Stomach smooth muscle (tissue), 2 donors: Measurements from ENCODE around the gene DDOST.

Source experiments
- H3K27ac ChIP-seq: one replicate; pipeline ENCODE4 v1.7.0; 2013; ENCODE audit warnings: mild to moderate bottlenecking, low read length, inconsistent platforms
- H3K27me3 ChIP-seq, 2 donors: one replicate each; pipeline ENCODE4 v1.7.0; 2013; ENCODE audit warnings: low read length in 2 of 2; ENCODE audit not compliant: insufficient read depth in 2 of 2, control insufficient read depth in 1 of 2
- H3K36me3 ChIP-seq, 2 donors: one replicate each; pipeline ENCODE4 v1.7.0; 2013; ENCODE audit warnings: low read length in 2 of 2; ENCODE audit not compliant: control insufficient read depth in 2 of 2, insufficient read depth in 2 of 2
- H3K4me1 ChIP-seq: one replicate; pipeline ENCODE4 v1.7.0; 2013; ENCODE audit warnings: low read length; ENCODE audit not compliant: control insufficient read depth, insufficient read depth
- H3K4me3 ChIP-seq, 2 donors: one replicate each; pipeline ENCODE4 v1.7.0; 2013; ENCODE audit warnings: low read length in 2 of 2
- H3K9ac ChIP-seq, 2 donors: one replicate each; pipeline ENCODE4 v1.7.0; 2013; ENCODE audit warnings: low read length in 2 of 2, mild to moderate bottlenecking in 1 of 2
- H3K9me3 ChIP-seq, 2 donors: one replicate each; pipeline ENCODE4 v1.7.0; 2013; ENCODE audit warnings: low read length in 2 of 2; ENCODE audit not compliant: control insufficient read depth in 2 of 2
- donor health status: healthy.
- donor health status: Pancreatic carcinoma.

Gene DDOST

DNA sequence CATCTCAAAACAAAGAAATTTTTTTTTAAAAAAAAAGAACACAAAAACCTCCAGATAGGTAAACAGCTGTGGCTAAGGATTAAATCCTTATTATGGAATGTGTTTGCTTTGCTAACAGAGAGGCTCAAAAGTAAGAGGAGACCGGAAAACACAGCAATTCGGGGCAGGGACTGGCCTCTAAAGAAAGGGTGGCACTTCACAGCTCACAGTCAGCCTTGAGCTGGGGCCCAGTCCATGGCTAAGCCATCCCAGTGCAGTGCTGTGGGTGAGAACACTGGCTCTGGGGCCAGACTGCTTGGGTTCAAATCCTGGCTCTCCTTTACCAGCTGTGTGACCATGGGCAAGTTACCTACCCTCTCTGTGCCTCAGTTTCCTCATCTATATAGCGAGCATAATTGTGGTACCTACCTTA lies 28.5 kb upstream of the DDOST start:
- Histone ChIP-seq H3K27me3 (no peaks in the 10 kb centered on the region), H3K36me3 (no peaks in the 10 kb centered on the region), H3K4me1 (no peaks in the 10 kb centered on the region), H3K4me3 (no peak overlapping the region), H3K9me3 (peaks cover 0 to 4% of the 10 kb centered on the region in 2 donors), H3K9ac (no peak overlapping the region), H3K27ac (no peak overlapping the region)

DNA sequence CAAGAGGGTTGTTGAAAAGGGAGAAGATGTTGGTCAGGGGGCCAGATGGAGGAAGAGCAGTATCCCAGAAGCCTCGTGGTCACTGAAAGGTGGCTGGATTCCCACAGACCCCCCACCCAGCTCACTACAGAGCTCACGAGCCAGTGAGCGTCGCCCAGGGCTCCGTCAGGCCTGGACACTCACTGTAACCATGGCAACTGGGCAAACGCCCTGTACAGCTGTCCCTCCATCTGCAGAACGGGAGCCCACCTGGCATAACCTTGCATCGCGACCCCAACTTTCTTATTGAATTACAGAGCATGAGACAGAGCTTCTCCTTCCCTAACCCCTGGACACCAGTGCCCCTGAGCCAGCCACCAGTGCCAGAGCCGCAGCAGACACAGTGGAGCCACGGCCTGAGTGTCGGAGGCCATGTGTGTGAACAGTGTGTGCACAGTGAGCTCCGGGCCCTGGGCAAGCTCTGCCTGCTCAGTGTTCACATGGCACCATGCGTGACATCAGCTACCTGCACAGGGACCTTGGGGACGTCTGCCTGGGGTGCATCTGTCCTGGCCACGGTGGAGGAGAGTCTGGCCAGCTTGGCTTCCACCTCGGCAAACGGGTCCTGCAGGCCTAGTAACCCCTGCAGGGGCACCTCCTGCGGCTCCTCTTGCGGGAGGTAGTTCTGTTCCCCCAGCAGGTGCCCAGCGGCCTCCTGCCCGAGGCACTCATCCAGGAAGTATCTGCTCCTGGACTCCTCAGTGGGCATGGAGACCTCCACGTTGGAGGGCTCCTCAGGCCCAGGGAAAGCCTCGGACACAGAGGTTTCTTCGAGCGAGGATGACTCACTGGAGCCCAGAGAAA lies 25.9 kb upstream of the DDOST start:
- Histone ChIP-seq H3K9me3 (peaks cover 0 to 4% of the 10 kb centered on the region in 2 donors), H3K9ac (no peak overlapping the region), H3K36me3 (no peaks in the 10 kb centered on the region), H3K27me3 (no peaks in the 10 kb centered on the region), H3K27ac (no peak overlapping the region), H3K4me1 (no peaks in the 10 kb centered on the region), H3K4me3 (no peak overlapping the region)

- Histone ChIP-seq H3K4me3 (no peak overlapping the region), H3K4me1 (no peaks in the 10 kb centered on the region), H3K27me3 (no peaks in the 10 kb centered on the region), H3K9me3 (no peaks in the 10 kb centered on the region), H3K9ac (no peak overlapping the region), H3K27ac (no peak overlapping the region), H3K36me3 (no peaks in the 10 kb centered on the region)
These were observed 24.6 kb upstream of the DDOST start for GRCh38 chr1:20685741-20686140.

DNA sequence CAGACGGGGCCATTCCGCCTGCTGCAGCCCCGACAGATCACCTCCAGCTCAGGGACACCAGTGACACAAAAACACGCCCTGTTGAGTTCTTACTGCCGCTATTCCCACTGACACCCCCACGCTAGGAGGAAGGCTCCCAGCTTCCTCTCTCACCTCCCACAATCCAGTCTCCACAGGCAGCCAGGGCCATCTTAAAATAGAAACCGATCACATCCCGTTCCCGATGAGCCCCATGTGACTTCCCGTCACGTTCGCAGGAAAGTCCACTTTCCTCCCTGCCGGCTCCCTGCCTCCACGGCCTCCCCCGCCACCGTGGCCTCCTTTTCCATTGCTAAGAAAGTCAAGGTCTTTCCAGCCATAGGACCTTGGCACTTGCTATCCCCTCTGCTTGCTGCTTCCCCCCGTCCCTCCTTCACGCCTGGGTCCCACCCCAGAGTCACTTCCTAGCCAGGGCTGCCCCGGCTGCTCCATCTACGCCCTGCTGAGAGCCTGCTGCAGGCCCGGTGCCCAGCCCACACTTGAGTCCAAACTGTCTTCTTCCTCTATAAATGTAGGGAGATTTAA lies 24.0 kb upstream of the DDOST start:
- Histone ChIP-seq H3K27ac (peak overlapping the region; percentile 31), H3K9ac (no peak overlapping the region)

GRCh38 chr1:20684651-20685050 lies 23.5 kb upstream of the DDOST start:
- Histone ChIP-seq H3K9ac (no peak overlapping the region), H3K36me3 (no peaks in the 10 kb centered on the region), H3K4me1 (no peaks in the 10 kb centered on the region), H3K9me3 (no peaks in the 10 kb centered on the region), H3K27ac (peak overlapping the region; percentile 31), H3K4me3 (no peak overlapping the region), H3K27me3 (no peaks in the 10 kb centered on the region)

More for the DNA sequence above, 24.0 kb upstream of the DDOST start:
- Histone ChIP-seq H3K27me3 (no peaks in the 10 kb centered on the region), H3K4me3 (peak overlapping the region in 1 of 2 donors; percentile 8), H3K9me3 (no peaks in the 10 kb centered on the region), H3K4me1 (no peaks in the 10 kb centered on the region), H3K36me3 (no peaks in the 10 kb centered on the region)

DNA sequence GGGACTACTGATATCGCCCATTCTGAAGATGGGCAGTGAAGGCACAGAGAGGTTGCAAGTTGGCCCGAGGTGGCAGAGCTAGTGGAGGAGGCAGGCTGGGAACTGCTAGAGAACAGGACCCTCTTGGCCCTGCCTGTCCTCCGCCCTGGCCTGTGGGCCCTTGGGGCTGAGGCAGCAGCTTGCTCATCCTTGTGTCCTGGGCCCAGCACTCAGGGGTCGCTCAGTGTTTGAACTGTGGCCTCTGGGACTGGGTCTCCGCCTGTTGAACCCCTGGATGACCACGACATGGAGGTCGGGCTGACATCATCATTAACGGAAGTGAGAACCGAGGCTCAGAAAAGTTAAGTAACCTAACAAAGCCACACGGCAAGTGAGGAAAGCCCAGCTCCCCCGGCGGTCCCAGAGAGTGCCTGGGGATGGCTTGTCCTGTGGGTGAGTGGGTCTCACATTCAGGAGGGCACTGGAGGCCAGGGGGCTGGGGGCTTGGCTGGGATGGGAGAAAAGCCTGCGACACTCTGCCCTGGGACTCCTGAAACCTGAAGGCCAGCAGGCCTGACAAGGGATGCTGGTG lies 23.0 kb upstream of the DDOST start:
- no peaks in the 10 kb centered on the region for H3K9me3 ChIP-seq
- H3K36me3 ChIP-seq, result no peaks in the 10 kb centered on the region
- H3K9ac ChIP-seq, result no peak overlapping the region
- no peak overlapping the region for H3K4me3 ChIP-seq
- no peaks in the 10 kb centered on the region for H3K4me1 ChIP-seq
- H3K27me3 ChIP-seq, result no peaks in the 10 kb centered on the region
- peak overlapping the region; percentile 31 for H3K27ac ChIP-seq

GRCh38 chr1:20683614-20684013 lies 22.4 kb upstream of the DDOST start:
- H3K9ac ChIP-seq, result no peak overlapping the region
- H3K36me3 ChIP-seq, result no peaks in the 10 kb centered on the region
- no peaks in the 10 kb centered on the region for H3K9me3 ChIP-seq
- H3K27ac ChIP-seq, result no peak overlapping the region
- H3K4me3 ChIP-seq, result no peak overlapping the region
- no peaks in the 10 kb centered on the region for H3K27me3 ChIP-seq
- H3K4me1 ChIP-seq, result no peaks in the 10 kb centered on the region

DNA sequence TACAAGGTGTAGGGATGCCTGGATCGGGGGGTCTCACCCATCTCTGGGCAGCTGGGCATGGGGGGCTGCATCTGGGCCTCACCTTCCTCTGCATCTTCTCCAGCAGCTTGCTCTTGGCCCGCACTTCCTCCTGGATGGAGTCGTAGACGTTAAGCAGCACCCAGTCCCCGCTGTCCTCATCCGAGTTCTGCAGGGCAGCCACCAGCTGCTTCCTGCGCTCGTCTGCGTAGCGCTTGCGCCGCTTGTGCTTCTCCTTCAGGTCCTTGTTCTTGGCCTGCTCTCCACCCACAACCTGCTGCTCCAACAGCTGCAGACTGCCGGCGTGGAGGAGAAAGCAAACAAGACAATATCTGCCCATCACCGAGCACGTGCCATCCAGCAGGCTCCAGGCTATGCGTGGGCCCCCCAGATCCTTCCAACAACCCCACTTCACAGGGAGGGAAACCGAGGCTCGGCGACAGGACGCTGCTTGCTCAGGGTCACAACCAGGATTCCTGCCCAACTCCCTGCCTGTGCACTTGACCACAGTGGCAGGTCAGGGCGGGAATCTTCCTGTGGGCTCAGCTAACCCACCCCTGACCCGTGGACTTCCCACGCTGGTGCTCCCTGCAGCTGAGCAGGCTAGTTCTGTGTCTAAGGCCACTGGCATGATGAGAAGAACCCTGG lies 21.5 kb upstream of the DDOST start:
- no peak overlapping the region for H3K9ac ChIP-seq
- no peaks in the 10 kb centered on the region for H3K4me1 ChIP-seq
- no peak overlapping the region for H3K4me3 ChIP-seq
- no peaks in the 10 kb centered on the region for H3K9me3 ChIP-seq
- no peaks in the 10 kb centered on the region for H3K27me3 ChIP-seq
- H3K36me3 ChIP-seq, result no peaks in the 10 kb centered on the region
- no peak overlapping the region for H3K27ac ChIP-seq

- Histone ChIP-seq H3K4me3 (no peak overlapping the region), H3K27ac (no peak overlapping the region), H3K9ac (no peak overlapping the region), H3K4me1 (no peaks in the 10 kb centered on the region), H3K36me3 (no peaks in the 10 kb centered on the region), H3K9me3 (no peaks in the 10 kb centered on the region), H3K27me3 (no peaks in the 10 kb centered on the region)
These were observed 20.8 kb upstream of the DDOST start for GRCh38 chr1:20681999-20682398.

GRCh38 chr1:20680269-20680668 lies 19.1 kb upstream of the DDOST start:
- H3K36me3 ChIP-seq, result no peaks in the 10 kb centered on the region
- no peak overlapping the region for H3K4me3 ChIP-seq
- no peak overlapping the region for H3K9ac ChIP-seq
- no peak overlapping the region for H3K27ac ChIP-seq
- H3K9me3 ChIP-seq, result no peaks in the 10 kb centered on the region
- no peaks in the 10 kb centered on the region for H3K27me3 ChIP-seq
- no peaks in the 10 kb centered on the region for H3K4me1 ChIP-seq
